ENCODE results near the gene KASH5.

DNA sequence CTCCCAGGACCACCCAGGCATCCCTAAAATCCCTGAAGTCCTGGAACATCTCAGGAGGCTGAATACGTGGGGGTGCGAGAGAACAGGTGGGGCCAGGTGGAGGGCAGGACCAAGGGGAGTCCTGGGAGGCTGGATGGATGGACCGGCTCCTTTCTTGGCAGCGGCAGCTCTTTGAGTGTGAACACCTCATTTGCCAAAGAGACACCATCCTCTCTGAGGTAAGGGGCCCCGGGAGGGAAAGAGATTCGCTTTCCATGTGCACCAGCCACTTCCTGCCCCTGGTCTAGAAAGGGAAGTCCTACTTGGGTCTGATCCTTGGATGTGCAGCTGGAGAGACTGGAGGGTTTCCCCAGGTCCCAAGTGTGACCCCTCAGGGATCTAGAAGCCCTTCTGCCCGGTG, 19.0 kb downstream of the KASH5 start:
- TF ChIP-seq POLR2A (IDR thresholded peaks at IDR 0.05), result no peak
- TF ChIP-seq CTCF (IDR thresholded peaks at IDR 0.05), result no peak

Measured in esophagus squamous epithelium (tissue), 4 donors.